GM18511 (cell line): ENCODE results near the gene SH3BP5.

Source experiments
- ATAC-seq: cut with Tn5 transposase; IDR thresholded peaks from one replicate; pipeline ENCODE4 v1.9.1; 2021; ENCODE audit warnings: mild to moderate bottlenecking, moderate library complexity; ENCODE audit not compliant: unreplicated experiment

Gene SH3BP5

DNA sequence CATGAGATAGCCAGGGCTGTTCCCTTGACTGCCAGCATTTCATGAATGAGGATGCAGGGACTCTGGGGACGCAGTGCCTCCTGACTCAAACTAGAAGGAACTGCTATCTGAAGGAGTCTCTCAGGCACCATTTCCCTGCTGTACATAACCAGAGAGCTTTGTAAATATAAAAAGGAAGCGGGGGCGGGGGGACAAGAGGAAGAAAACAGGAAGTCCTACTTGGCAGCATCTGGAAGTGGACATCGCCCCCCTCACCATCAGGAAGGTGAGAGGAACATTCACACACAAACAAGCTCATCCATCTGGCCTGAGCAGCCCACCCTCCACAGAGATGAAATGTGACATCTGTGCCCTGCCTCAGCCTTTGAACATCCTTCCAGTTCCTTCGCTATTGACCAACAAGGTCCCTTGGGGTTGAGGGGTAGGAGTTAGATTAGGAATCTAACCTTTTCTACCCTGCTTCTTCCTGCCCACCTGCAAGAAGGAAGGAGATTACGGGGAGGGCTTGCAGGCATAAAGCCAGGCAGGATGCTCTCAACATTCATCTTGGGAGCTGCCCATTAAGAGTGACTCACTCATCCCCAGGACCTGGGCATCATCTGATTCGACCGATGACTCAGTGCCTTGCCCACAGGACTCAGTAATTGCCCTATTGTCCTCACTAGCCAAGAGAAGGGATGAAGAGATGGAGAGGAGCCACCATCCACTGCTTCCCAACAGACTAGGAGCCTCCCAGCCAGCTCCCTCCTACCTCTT is 31.9 kb downstream of the SH3BP5 start:
- ATAC-seq, result no peak

DNA sequence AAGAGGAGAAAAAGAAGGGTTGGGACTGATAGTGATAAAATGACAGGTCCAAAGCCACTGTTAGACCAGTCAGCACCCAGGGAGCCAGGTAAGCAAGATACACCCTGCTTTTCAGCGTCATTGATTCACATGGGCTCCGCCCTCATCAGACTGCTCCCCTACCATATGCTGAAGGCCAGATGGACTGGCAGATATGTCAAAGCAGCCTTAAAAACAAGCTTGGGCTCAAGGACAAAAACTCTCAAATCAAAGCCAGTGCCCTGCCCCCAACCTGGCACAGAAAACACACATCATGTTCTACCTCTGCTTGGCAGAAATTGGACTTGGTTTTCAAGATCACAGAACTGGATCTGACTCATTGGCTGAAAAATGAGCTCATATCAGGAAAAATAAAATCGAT is 33.4 kb downstream of the SH3BP5 start:
- no peak for ATAC-seq

DNA sequence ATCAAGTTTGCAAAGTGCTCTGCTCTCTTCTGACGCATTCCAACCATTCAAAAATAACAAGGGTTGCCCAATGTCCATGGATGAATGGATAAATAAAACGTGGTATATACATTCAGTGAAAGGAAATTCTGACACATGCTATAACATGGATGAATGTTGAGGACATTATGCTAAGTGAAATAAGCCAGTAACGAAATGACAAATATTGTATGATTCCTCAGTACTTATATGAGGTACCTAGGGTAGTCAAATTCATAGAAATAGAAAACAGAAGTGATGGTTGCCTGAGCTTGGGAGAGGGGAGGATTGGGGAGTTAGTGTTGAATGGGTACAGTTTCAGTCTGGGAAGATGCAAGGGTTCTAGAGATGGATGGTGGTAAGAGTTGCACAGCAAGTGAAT is 33.9 kb downstream of the SH3BP5 start:
- ATAC-seq, result no peak

DNA sequence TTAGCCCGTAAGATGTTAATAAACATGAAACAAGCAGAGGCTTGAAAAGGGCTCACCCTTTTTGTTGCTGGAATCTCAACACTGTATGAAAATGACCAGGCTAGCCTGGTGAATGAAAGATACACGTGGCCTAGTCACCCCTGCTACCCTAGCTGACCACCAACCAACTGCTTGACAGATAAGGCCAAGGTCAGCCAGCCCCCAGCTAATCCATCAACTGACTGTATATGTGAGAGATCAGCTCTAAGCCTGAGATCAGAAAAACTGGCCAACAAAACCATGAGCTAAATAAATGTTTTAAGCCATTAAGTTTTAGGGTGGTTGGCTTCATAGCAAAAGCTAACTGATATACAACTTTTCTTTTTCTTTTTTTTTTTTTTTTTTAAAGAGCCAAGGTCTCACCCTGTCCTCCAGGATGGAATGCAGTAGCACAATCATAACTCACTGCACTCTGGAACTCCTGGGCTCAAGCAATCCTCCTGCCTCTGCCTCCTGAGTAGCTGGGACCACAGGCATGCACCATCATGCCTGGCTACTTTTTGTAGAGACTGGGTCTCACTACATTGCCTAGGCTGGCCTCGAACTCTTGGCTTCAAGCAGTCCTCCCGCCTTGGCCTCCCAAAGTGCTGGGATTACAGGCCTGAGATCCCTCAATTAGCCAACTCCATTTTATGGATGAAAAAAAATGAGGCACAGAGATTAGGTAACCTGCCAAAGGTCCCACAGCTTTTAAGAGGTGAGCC is 34.6 kb downstream of the SH3BP5 start:
- ATAC-seq, result no peak

DNA sequence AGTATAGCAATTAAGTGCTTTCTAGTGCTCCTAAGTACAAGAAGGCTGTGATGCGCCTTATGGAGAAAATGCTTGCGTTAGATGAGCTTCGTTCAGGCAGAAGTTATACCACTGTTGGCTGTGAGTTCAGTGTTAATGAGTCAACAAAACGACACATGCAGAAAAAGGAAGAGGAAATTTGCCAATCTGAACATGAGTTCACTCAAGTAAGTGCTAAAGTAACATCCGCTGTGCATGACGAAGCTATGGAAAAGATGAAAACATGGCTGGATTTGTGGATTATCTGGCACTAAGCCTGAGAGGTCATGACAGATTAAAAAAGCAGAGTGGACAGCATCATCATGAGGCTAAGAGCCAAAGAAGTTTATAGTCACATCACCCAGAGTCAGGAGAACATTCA is 36.9 kb downstream of the SH3BP5 start:
- no peak for ATAC-seq

DNA sequence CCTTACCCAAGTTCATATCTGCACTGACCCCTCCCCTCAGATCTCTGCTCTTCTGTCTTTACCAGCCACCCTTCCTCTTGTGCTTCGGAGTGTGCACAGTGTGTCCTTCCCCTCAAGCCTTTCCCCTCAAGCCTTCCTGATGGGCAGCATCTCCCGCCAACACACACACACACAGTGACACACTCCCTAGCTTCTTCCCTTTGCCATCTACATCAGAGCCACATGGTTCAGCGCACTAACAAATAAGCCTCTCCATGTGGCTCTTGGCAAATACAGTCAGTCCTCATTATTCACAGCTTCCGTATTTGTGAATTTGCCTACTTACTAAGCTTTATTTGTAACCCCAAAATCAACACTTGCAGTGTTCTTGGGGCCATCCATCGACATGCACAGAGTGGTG is 37.5 kb downstream of the SH3BP5 start:
- ATAC-seq, result no peak

DNA sequence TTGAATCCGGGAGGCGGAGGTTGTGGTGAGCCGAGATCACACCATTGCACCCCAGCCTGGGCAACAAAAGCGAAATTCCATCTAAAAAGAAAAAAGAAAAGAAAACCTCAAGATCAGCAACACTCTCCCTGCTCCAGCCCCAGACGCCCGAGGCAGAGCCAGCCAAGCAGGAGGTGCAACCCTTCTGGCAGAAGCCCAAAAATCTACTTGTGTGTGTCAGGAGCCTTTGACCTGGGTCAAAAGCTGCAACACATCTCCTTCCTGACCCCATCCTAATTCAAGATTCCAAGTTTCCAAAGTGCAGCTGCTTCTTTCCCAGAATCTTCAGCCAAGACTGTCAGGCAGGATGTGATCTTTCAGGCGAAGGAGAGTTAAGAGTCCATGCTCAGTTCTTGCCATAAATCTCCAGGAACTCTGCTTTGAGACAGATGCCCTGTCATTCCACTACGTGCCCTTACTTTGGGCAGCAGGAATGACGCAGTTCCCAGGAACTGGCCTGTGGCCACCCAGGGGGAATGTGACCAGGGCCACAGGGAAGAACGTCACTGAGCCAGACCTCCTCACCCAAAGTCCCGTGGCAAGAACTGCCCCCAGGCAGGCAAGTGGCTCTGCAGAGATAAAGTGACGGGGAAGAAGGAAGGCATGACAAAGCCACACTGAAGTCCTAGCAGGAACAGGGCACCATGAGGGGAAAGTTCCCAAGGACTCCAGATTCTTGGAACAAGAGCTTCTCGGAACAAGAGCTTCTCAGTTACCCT is 39.4 kb downstream of the SH3BP5 start:
- ATAC-seq, result no peak

DNA sequence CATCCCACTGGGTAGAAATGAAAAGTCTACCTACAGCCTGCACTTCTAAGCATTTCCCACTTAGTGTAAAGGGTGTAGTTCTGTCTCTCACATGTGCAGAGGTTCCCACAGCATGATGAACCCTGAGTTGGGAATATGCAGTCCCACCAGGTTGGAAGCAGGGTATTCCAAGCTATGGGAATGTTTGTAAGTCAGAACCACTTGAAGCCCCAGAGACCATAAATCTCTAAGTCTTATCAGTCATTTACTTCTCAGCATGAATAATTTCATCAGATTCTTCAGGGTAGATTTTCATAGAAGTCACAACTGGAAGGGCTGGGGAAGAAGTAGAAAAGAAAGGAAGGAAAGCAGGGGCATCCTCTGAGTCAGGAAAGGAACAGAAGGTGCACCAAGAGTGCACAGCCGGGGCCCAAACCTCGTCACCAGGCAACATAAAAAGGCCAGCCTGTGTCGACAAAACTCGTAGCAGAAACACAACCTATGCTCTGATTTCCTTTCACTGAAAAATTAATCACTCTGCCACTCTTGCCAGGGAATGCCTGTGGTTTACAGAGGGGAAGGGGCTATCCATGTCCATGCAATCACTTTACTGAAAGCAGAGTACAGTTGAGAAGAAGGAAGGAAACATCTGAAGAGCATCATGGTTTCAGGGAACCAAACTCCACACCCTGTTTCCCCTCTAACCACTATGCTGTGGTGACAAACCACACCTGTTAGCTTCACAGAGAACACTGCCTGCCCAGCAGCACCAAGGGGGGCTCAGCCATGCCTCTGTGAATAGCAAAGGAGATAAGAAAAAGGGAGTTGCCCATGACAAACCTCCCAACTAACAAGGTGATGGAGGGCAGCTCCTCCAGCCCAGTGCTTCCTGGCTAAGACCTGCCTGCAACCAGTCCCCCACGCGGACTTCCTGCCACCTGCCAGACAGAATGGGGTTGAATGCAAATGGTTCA is 40.5 kb downstream of the SH3BP5 start:
- peak; percentile 92 for ATAC-seq

DNA sequence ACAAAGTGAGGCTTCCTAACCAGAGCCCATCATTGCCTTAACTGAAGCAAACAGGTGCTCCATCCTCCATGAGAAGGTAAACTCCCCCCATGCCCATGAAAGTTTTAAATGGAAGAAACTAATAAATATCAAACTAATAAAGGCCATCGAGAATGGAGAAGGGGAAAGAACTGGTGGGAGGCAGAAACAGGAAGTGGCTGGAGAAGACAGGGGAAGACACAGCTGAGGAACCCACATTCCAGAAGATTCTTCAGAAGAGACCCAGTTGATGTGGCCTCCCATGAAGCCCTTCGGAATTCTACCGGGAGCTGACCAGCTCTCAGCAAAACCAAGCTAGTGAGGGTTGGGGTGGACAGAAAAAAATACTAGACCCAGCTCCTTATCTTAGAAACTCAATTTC is 41.6 kb downstream of the SH3BP5 start:
- no peak for ATAC-seq

DNA sequence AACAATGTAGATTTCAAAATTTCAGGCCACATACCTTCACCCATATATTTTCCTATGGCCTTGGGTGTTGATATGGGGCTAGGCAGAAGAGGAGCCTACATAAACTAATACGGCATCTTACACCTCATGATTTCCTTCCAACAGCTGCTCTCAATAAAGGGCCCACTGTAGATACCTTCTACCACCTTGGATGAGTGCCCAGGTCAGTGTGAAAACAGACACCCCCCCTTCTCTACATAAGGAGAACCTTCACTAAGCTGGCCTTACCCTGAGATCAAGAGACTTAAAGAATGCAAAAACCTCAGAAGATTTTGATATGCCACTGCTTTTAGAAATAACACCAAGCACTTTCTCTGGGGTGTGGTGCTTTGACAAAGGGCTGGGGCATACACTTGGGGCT is 42.7 kb downstream of the SH3BP5 start:
- ATAC-seq, result no peak

DNA sequence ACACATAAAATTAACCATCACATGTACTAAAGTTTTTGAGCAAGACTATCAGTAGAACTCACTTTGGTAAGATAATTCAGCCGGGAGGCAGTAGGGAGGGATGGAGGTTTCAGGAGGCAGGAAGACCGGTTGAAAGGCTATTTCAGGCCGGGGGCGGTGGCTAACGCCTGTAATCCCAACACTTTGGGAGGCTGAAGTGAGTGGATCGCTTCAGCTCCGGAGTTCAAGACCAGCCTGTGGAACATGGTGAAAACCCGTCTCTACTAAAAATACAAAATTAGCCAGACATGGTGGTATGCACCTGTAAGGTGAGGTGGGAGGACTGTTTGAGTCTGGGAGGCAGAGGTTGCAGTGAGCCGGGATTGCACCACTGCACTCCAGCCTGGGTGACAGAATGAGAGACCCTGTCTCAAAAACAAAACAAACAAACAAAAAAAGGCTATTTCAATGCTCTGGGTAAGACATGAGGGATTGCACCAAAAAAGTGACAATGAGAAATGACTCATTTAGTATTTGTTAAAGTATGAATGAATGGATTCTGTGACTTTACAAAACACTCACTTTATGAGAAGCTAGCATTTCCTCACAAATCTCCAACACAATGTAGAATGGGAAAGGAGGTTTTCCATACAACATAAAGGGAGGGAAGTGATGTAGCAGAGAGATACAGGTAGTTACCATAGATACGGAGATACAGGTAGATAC is 43.9 kb downstream of the SH3BP5 start:
- ATAC-seq, result no peak

DNA sequence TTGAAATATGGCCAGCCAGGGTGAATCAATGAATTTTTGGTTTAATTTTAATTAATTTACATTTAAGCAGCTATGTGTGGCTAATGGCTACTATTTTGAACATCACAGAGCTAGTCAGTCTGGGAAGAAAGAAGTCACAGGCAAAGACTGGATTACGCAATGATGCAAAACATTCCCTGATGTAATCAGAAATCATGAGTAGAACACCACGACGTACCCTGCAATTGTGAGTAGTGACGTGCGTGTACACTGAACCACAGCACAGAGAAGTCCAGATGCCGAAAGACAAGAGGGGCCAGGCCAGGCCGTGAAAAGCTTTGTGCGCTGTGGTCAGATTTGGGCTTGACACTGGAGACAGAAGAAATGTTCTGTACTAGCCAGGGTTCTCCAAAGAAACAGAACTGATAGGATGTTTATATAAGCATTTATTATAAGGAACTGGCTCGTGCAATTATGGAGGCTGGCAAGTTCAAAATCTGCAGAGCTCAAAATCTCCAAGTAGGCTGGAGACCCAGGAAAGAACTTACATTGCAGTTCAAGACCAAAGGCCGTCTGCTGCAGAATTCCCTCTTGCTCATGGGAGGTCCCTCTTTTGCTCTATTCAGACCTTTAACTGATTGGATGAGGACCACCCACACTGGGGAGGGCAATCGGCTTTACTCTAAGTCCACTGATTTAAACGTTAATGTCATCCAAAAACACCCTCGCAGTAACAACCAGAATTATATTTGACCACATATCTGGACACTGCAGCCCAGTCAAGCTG is 44.6 kb downstream of the SH3BP5 start:
- no peak for ATAC-seq

DNA sequence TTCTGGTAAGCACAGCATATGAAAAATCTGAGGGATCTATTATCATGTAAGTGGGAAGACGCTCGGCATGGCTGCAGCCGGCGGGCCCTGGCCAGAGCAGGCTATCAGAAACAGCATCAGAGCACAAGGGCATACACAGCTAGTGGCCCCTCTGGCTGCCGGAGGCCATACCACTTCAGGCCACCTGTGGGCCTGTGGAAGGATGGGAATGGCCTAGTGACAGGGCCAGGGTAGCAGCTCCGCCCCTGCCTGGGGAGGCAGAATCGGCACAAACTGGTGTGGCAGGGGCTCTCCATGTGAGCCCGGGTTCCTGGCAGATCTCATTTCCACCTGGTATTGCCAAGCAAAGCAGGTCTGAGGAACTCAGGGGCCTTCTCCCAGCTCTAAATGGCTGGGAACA is 46.4 kb downstream of the SH3BP5 start:
- no peak for ATAC-seq

DNA sequence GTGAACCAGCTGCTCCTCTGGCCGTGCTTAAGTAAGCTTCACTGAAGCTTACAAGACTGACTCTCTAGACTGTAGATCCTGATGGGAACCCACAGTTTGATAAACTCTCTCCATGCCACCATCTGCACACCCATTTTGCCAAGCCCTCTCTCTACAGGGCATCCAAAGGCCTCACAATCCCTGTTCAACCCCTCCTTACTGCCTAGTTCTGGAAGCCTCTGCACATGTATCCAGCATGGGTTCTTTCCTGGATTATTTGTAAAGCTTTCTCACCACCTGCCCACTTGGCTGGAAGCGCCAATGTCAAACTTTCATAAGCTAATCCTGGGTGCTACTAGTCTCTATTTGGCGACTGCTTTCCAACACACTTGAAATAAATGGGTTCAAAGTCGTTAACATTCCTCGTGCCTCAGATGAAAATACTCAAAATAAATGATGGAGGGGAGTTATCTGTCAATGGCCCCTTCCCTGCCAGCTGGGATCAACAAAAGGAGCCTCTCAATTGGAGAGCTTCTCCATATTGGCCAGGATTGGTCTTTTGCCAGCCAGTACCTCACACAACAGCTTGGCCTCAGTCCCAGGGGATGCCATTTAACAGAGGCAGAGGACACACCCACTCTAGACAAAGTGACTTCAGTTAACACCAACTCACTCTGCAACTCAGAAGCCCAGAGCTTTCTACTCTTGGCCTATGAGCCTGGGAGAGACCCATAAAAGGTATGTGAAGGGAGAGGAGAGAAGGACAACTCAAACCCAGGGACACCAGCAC is 48.1 kb downstream of the SH3BP5 start:
- ATAC-seq, result peak; percentile 28

DNA sequence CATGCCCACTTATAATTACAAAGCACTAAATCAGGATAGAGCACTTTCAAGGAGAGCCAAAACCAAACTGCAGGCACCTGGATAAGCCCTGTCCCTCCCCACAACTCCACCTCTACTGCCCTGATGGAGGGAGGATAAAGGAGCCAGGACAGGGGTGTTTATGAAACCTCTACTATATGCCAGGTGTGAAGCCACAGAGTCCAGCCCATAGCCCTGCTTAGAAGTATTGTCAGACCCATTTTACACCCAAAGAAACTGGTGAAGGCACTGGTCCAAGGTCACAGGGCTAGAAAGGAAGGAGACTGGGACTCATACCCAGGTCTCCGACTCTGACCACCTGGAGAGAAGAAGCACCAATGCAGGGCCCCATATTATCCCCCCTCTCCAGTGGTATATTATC is 48.7 kb downstream of the SH3BP5 start:
- ATAC-seq, result peak; percentile 48

DNA sequence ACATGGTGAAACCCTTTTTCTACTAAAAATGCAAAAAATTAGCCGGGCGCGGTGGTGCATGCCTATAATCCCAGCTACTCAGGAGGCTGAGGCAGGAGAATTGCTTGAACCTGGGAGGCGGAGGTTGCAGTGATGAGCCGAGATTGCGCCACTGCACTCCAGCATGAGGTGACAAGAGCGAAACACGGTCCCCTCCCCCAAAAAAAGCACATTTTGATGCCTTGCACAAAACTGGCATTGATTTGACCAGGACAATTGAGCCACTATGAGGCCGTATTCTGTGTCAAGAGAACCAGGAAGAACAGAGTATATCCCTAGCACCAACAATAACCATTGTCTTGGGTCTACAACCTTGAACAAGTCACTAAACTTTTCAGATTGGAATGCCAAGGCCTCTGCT is 50.6 kb downstream of the SH3BP5 start:
- no peak for ATAC-seq

DNA sequence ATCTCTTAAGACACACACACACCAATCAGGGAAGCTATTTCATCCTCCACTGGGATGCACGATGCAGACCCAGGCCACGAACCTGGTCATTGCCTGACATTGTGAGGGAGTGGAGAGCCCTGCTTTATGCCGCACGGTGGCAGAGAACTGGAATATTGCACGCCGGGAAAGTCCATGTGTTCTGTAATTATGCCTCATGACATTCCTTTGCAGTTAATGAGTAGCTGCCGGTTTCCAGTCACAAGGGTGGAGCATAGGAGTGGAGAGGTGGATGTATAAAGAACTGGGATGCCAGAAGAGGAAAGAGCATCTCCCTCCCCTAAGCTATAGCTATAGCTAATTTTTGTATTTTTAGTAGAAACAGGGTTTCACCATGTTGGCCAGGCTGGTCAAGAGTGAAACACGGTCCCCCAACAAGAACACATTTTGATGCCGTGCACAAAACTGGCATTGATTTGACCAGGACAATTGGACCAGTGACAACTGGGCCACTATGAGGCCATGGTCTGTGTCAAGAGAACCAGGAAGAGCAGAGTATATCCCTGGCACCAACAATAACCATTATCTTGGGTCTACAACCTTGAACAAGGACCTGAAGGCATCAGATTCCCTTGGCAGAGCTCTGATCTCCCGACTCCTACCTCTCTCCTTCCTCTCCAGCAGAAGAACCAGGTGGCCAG is 51.4 kb downstream of the SH3BP5 start:
- no peak for ATAC-seq
